HG02642 (cell line): ENCODE measurements around the gene TATDN2.
"Not testable (repeated sequence)": the region's sequence is repeated elsewhere in the genome, so short reads cannot be mapped to it uniquely, and the experiment has no call there.

Experiments
- ATAC-seq: cut with Tn5 transposase; IDR thresholded peaks from one replicate; pipeline ENCODE4 v1.9.1; 2021; ENCODE audit warnings: mild to moderate bottlenecking; ENCODE audit not compliant: unreplicated experiment, poor library complexity

Gene TATDN2

GRCh38 chr3:10287936-10288574, 39.8 kb downstream of the TATDN2 start:
- no peak for ATAC-seq

- no peak for ATAC-seq
Observed at GRCh38 chr3:10288575-10288960, 40.3 kb downstream of the TATDN2 start.

GRCh38 chr3:10289077-10289476, 40.8 kb downstream of the TATDN2 start:
- ATAC-seq = no peak

- no peak for ATAC-seq
Observed at GRCh38 chr3:10289787-10290355, 41.6 kb downstream of the TATDN2 start.

GRCh38 chr3:10290481-10291176, 42.4 kb downstream of the TATDN2 start:
- no peak for ATAC-seq

- no peak for ATAC-seq
Observed at GRCh38 chr3:10291641-10292040, 43.4 kb downstream of the TATDN2 start.

GRCh38 chr3:10292505-10293419, 44.5 kb downstream of the TATDN2 start, which contains the start of gene GHRL:
TSS of gene GHRL (minus strand) at chr3:10292947. CDS start at chr3:10290180, 2,767 bp downstream.
- peak; percentile 78 for ATAC-seq

- no peak for ATAC-seq
Observed at GRCh38 chr3:10294030-10294586, 45.8 kb downstream of the TATDN2 start.

- ATAC-seq = not testable (repeated sequence)
Observed at GRCh38 chr3:10298064-10298463, 49.8 kb downstream of the TATDN2 start.

- ATAC-seq = no peak
Observed at GRCh38 chr3:10299175-10299574, 50.9 kb downstream of the TATDN2 start.

- peak; percentile 61 for ATAC-seq
Observed at GRCh38 chr3:10299679-10300078, 51.4 kb downstream of the TATDN2 start.

GRCh38 chr3:10300087-10300486, 51.8 kb downstream of the TATDN2 start:
- peak; percentile 9 for ATAC-seq

- no peak for ATAC-seq
Observed at GRCh38 chr3:10303105-10303504, 54.8 kb downstream of the TATDN2 start.

GRCh38 chr3:10303785-10304184, 55.5 kb downstream of the TATDN2 start:
- ATAC-seq = no peak

- ATAC-seq = no peak
Observed at GRCh38 chr3:10304905-10305304, 56.6 kb downstream of the TATDN2 start.

- ATAC-seq = no peak
Observed at GRCh38 chr3:10305331-10305902, 57.2 kb downstream of the TATDN2 start.

- ATAC-seq = no peak
Observed at GRCh38 chr3:10306156-10306555, 57.9 kb downstream of the TATDN2 start.

- ATAC-seq = no peak
Observed at GRCh38 chr3:10308678-10309077, 60.4 kb downstream of the TATDN2 start.

GRCh38 chr3:10309736-10310135, 61.5 kb downstream of the TATDN2 start:
- no peak for ATAC-seq

- ATAC-seq = no peak
Observed at GRCh38 chr3:10310578-10310977, 62.3 kb downstream of the TATDN2 start.
